Measurements from ENCODE around the gene TFB2M. TPM values are rescaled to one million over a fixed set of nuclear protein-coding genes. Genes with fewer than 3 reads are reported as not detected.
A peak's percentile ranks its signal among the peaks of the same experiment; 100 is the strongest.

TFB2M gene
- total RNA-seq, 1 donor from 2014 or later, result 9.5 TPM

DNA sequence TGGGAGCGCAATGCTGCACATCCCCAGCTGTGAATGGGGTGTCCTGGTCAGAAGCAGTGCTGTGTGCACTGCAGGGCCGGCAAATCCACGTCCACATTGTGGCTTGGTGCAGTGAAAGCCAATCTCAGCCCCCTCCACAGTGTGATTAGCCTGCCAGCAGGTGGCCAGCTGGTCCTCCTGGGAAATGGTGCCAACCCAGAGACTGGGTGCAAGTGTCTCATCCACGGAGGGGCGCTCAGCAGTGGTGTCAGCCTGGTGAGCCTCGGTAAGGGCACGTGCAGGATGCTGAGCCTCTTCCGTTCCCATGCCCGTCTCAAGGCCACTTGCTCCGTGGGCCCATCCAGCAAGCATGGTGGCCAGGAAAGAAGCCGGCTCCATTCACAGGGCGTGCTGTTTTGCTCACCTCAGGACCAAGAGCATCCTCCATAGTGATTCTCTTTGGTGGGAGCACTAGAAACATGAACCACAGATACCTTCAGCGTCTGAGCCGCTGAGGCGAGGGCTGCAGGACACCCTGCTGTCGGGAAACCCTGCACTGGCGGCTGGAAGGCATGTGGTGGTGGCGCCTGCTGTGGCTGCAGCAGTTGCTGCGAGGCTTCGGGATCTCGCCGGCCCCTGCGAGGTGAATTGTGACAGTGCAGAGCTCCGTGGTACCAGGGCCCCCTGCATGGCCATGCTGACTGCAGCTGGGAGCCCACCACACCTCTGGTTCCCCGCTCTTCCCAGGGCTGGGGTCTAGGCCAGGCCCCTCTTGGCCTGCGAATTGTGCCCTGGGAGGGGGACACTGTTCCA lies 57.0 kb downstream of the TFB2M start:
- Mint-ChIP-seq H3K9me3 (ENCODE audit: unreplicated experiment) (peaks cover under 1% of the 10 kb centered on the region), H3K4me1 (ENCODE audit: unreplicated experiment) (peaks cover 16% of the 10 kb centered on the region), H3K4me3 (ENCODE audit: unreplicated experiment) (no peak overlapping the region), H3K36me3 (ENCODE audit: low read depth, unreplicated experiment) (peaks cover 13% of the 10 kb centered on the region), H3K27ac (ENCODE audit: unreplicated experiment) (no peak overlapping the region), H3K27me3 (ENCODE audit: unreplicated experiment) (peaks cover 15% of the 10 kb centered on the region)
- no peak for DNase-seq (ENCODE audit: low spot score)
- TF ChIP-seq, protein P1, sequence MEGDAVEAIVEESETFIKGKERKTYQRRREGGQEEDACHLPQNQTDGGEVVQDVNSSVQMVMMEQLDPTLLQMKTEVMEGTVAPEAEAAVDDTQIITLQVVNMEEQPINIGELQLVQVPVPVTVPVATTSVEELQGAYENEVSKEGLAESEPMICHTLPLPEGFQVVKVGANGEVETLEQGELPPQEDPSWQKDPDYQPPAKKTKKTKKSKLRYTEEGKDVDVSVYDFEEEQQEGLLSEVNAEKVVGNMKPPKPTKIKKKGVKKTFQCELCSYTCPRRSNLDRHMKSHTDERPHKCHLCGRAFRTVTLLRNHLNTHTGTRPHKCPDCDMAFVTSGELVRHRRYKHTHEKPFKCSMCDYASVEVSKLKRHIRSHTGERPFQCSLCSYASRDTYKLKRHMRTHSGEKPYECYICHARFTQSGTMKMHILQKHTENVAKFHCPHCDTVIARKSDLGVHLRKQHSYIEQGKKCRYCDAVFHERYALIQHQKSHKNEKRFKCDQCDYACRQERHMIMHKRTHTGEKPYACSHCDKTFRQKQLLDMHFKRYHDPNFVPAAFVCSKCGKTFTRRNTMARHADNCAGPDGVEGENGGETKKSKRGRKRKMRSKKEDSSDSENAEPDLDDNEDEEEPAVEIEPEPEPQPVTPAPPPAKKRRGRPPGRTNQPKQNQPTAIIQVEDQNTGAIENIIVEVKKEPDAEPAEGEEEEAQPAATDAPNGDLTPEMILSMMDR (IDR thresholded peaks at IDR 0.05; ENCODE audit: unreplicated experiment), result no peak

DNA sequence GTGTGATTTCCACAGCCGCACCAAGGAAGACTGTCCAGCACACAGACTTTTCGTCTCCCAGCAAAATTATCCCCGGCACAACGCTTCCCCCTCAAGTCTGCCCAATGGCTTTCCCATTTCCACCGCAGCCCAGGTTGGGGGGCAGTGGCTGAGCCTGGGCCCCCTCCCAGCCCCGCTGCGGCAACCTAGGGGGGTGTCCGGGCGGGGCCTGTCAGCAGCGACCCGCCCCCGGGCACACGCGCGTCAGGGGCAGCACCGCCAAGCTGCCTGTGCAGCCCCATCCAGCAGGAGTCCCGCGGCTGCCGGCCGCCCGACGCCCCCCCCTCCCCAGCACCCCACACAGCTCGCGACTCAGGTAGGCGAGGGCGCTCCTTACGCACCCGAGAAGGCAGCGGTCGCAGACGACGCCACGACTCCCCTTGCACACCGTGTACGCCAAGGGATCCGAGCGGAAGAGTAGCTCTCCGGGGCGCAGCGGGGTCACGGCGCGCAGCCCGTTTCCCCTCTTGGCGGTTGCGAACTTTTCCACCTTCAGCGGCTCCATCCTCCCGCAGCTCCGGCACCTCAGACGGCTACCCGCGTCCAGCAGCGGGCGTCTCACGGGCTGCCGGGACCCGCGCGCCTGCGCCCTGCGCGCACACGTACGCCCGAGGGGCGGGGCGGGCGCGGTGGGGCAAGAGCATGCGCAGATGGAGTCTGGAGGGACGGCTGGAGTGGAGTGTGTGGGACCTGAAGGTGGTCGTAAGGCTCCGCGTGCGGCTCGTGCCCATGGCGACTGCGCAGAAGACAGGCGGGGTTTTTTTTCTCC lies 59.2 kb downstream of the TFB2M start, which contains the start of gene SMYD3:
Gene SMYD3 (minus strand): TSS at position 606 of the 808 bp plus-strand sequence.
- peaks cover 12% of the 10 kb centered on the region for H3K36me3 Mint-ChIP-seq (ENCODE audit: low read depth, unreplicated experiment)

DNA sequence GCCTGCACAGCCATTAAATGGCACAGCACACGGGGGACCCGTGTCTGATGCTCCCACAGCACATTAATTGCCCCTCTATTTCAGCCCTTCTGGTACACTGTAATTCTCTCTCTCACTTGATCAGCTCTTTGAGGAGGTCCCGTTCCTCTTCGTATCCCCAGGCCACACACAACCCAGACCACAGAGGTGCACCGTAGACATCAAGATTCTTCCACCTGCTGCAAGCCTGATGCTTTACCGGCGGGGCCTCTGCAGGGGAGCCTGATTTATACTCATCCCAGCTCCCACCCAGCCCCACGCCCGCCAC lies 59.7 kb downstream of the TFB2M start:
- Mint-ChIP-seq H3K4me3 (ENCODE audit: unreplicated experiment) (peak overlapping the region; percentile 95), H3K9me3 (ENCODE audit: unreplicated experiment) (no peaks in the 10 kb centered on the region), H3K27ac (ENCODE audit: unreplicated experiment) (no peak overlapping the region), H3K27me3 (ENCODE audit: unreplicated experiment) (peaks cover 14% of the 10 kb centered on the region), H3K36me3 (ENCODE audit: low read depth, unreplicated experiment) (peaks cover 12% of the 10 kb centered on the region), H3K4me1 (ENCODE audit: unreplicated experiment) (peaks cover 16% of the 10 kb centered on the region)
- DNase-seq (ENCODE audit: low spot score), result no peak
- TF ChIP-seq, protein P1 (IDR thresholded peaks at IDR 0.05; ENCODE audit: unreplicated experiment), result no peak

More for the DNA sequence above, 59.2 kb downstream of the TFB2M start, which contains the start of gene SMYD3:
- Mint-ChIP-seq H3K4me1 (ENCODE audit: unreplicated experiment) (peaks cover 16% of the 10 kb centered on the region), H3K27me3 (ENCODE audit: unreplicated experiment) (peaks cover 16% of the 10 kb centered on the region), H3K4me3 (ENCODE audit: unreplicated experiment) (peak within 1 kb of the TSS; percentile 95), H3K27ac (ENCODE audit: unreplicated experiment) (no peak within 1 kb of the TSS), H3K9me3 (ENCODE audit: unreplicated experiment) (no peaks in the 10 kb centered on the region)
- TF ChIP-seq, protein P1 (IDR thresholded peaks at IDR 0.05; ENCODE audit: unreplicated experiment), result no peak
- DNase-seq (ENCODE audit: low spot score), result peak; percentile 73

DNA sequence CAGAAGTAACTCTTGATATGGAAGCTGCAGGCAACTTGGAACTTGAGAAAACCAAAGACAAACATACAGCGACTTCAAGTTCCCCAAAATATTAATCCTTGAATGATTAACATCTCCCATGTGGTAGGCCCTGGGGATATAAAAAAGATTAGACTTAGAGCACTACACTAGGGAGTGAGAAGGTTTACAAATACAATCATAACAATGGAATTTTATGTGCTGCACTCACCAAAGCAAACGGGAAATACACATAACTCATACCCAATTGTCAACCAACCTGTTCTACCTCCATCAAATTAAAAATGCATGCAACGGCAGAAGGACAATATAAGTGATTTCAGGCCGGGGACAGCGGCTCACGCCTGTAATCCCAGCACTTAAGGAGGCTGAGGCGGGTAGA lies 62.7 kb downstream of the TFB2M start:
- Mint-ChIP-seq H3K4me1 (ENCODE audit: unreplicated experiment) (peaks cover 16% of the 10 kb centered on the region), H3K9me3 (ENCODE audit: unreplicated experiment) (no peaks in the 10 kb centered on the region), H3K27ac (ENCODE audit: unreplicated experiment) (no peak overlapping the region), H3K36me3 (ENCODE audit: low read depth, unreplicated experiment) (peaks cover 8% of the 10 kb centered on the region), H3K4me3 (ENCODE audit: unreplicated experiment) (no peak overlapping the region), H3K27me3 (ENCODE audit: unreplicated experiment) (peaks cover 10% of the 10 kb centered on the region)
- no peak for DNase-seq (ENCODE audit: low spot score)
- TF ChIP-seq, protein P1 (IDR thresholded peaks at IDR 0.05; ENCODE audit: unreplicated experiment), result no peak

Measured in endothelial cell (in vitro differentiated cells).